CD4-positive, alpha-beta T cell (primary cell): ENCODE data around the gene RTP3. TPM values are rescaled to one million over a fixed set of nuclear protein-coding genes. Genes with fewer than 3 reads are reported as not detected.

Source experiments
- ATAC-seq: fragments of 200-7000 bp; cut with Tn5 transposase; one replicate; pipeline ENCODE4 v1.10.0; 2022; ENCODE audit warnings: mild to moderate bottlenecking; ENCODE audit not compliant: poor library complexity
- CTCF ChIA-PET: fragments of 350-600 bp; sonication (Branson Sonifier 250); formaldehyde crosslinking; loops from one replicate; lab custom pipeline; 2021; ENCODE audit warnings: antibody characterized with exemption, inconsistent platforms; lab: Charles Lee
- POLR2A ChIA-PET: fragments of 350-600 bp; sonication (Branson Sonifier 250); formaldehyde crosslinking; loops from one replicate; lab custom pipeline; 2021; ENCODE audit warnings: antibody characterized with exemption, inconsistent platforms; lab: Charles Lee
- DNase-seq, 14 experiments: peaks; one replicate each; pipeline ENCODE4 v3.0.0-alpha.2; 2013 to 2020; ENCODE audit warnings: mixed read lengths in 2 of 14
- H3K27ac ChIP-seq, 2 donors: one replicate each; pipeline versions ENCODE4 v1.5.1 to v1.7.0; 2013; ENCODE audit warnings: low read length in 2 of 2, low read depth in 1 of 2, mild to moderate bottlenecking in 1 of 2
- H3K27me3 ChIP-seq, 2 experiments: 1 replicate in 1 of 2; 2 replicates in 1 of 2; pipeline versions ENCODE4 v1.6.1 to v1.7.0; 2013; ENCODE audit warnings: low read length in 2 of 2, control low read depth in 1 of 2, mild to moderate bottlenecking in 1 of 2, moderate library complexity in 1 of 2; ENCODE audit not compliant: insufficient read depth in 2 of 2, control insufficient read depth in 1 of 2
- H3K36me3 ChIP-seq: one replicate; pipeline ENCODE4 v1.6.1; 2013; ENCODE audit warnings: low read length, control low read depth; ENCODE audit not compliant: insufficient read depth
- H3K4me1 ChIP-seq: one replicate; pipeline ENCODE4 v1.6.1; 2013; ENCODE audit warnings: low read length, control low read depth; ENCODE audit not compliant: insufficient read depth
- H3K4me3 ChIP-seq: one replicate; pipeline ENCODE4 v1.5.1; 2013; ENCODE audit warnings: mild to moderate bottlenecking, low read length, moderate library complexity
- H3K9me3 ChIP-seq, 2 experiments: 1 replicate in 1 of 2; 2 replicates in 1 of 2; pipeline versions ENCODE4 v1.6.1 to v1.7.0; 2013; ENCODE audit warnings: low read length in 2 of 2, mild to moderate bottlenecking in 2 of 2, control low read depth in 1 of 2, moderate library complexity in 1 of 2; ENCODE audit not compliant: control insufficient read depth in 1 of 2, insufficient read depth in 1 of 2
- H3K27ac Mint-ChIP-seq: one replicate; pipeline ENCODE4 v1.8.0; 2020; ENCODE audit warnings: mixed read lengths
- H3K27me3 Mint-ChIP-seq: one replicate; pipeline ENCODE4 v1.8.0; 2021; ENCODE audit warnings: mixed read lengths
- H3K36me3 Mint-ChIP-seq: one replicate; pipeline ENCODE4 v1.8.0; 2021; ENCODE audit warnings: low read depth, mixed read lengths
- H3K4me1 Mint-ChIP-seq: one replicate; pipeline ENCODE4 v1.8.0; 2021; ENCODE audit warnings: low read depth, mixed read lengths
- H3K4me3 Mint-ChIP-seq: one replicate; pipeline ENCODE4 v1.8.0; 2020; ENCODE audit warnings: mild to moderate bottlenecking, mixed read lengths
- H3K9me3 Mint-ChIP-seq: one replicate; pipeline ENCODE4 v1.8.0; 2020; ENCODE audit warnings: mixed read lengths
- CTCF ChIP-seq: fragments of 200-600 bp; IDR thresholded peaks from one replicate; pipeline ENCODE4 v1.8.0; 2022; ENCODE audit warnings: antibody characterized with exemption, mild to moderate bottlenecking
- intact Hi-C, 2 experiments: fragments of 100-400 bp; cut with DNase I in 1 of 2; cut with micrococcal nuclease in 1 of 2; formaldehyde crosslinking; loops; one replicate each; pipeline versions ENCODE4 v1.15.1 to v1.9.0; 2023 to 2025; cut with DNase I, micrococcal nuclease
- total RNA-seq, 174 experiments: library from RNA in 2 of 174; stranded (reverse) in 2 of 174; gene quantifications; one replicate each; pipeline ENCODE4 v1.2.3 and lab custom pipeline; 2021 to 2026

RTP3 gene
- total RNA-seq, 2 experiments from 2014 or later, result not detected

GRCh38 chr3:46466273-46466672 lies 31.5 kb upstream of the RTP3 start:
- H3K4me3 ChIP-seq, result no peak overlapping the region
- H3K27me3 ChIP-seq, result peaks cover 29 to 41% of the 10 kb centered on the region in 2 experiments
- peaks cover 0 to 12% of the 10 kb centered on the region in 2 experiments for H3K9me3 ChIP-seq
- no peak overlapping the region for H3K27ac Mint-ChIP-seq
- H3K36me3 ChIP-seq, result no peaks in the 10 kb centered on the region
- ChIA-PET CTCF (no interaction called here), POLR2A (no interaction called here)
- no peak overlapping the region for H3K4me3 Mint-ChIP-seq
- H3K27me3 Mint-ChIP-seq, result peaks cover 58% of the 10 kb centered on the region
- peaks cover 6% of the 10 kb centered on the region for H3K4me1 ChIP-seq
- DNase-seq (no peak), ATAC-seq (no peak)
- no peaks in the 10 kb centered on the region for H3K4me1 Mint-ChIP-seq
- H3K36me3 Mint-ChIP-seq, result no peaks in the 10 kb centered on the region
- no peak for TF ChIP-seq CTCF
- intact Hi-C loops, result no loop called here
- H3K9me3 Mint-ChIP-seq, result no peaks in the 10 kb centered on the region
- H3K27ac ChIP-seq, result no peak overlapping the region

GRCh38 chr3:46466871-46467403 lies 30.8 kb upstream of the RTP3 start:
- Mint-ChIP-seq H3K9me3 (no peaks in the 10 kb centered on the region), H3K4me3 (no peak overlapping the region), H3K36me3 (no peaks in the 10 kb centered on the region), H3K27ac (no peak overlapping the region), H3K27me3 (peaks cover 58% of the 10 kb centered on the region), H3K4me1 (no peaks in the 10 kb centered on the region)
- peaks cover 6% of the 10 kb centered on the region for H3K4me1 ChIP-seq
- DNase-seq (no peak), ATAC-seq (no peak)
- peaks cover 29 to 38% of the 10 kb centered on the region in 2 experiments for H3K27me3 ChIP-seq
- no peak overlapping the region for H3K27ac ChIP-seq
- H3K9me3 ChIP-seq, result peaks cover 0 to 12% of the 10 kb centered on the region in 2 experiments
- H3K4me3 ChIP-seq, result no peak overlapping the region
- ChIA-PET POLR2A (no interaction called here), CTCF (interaction anchor here (0.8 kb wide), 1 partner anchor 23 kb away, joined by 4 read pairs; no protein-coding TSS in a partner anchor)
- H3K36me3 ChIP-seq, result no peaks in the 10 kb centered on the region
- no peak for TF ChIP-seq CTCF
- intact Hi-C loops, result no loop called here

- Histone ChIP-seq H3K4me3 (no peak overlapping the region), H3K36me3 (no peaks in the 10 kb centered on the region), H3K4me1 (peaks cover 6% of the 10 kb centered on the region), H3K9me3 (peaks cover 0 to 12% of the 10 kb centered on the region in 2 experiments), H3K27ac (no peak overlapping the region), H3K27me3 (peaks cover 27 to 32% of the 10 kb centered on the region in 2 experiments)
- no peaks in the 10 kb centered on the region for H3K9me3 Mint-ChIP-seq
- no peak for DNase-seq
- no peaks in the 10 kb centered on the region for H3K4me1 Mint-ChIP-seq
- CTCF ChIA-PET, result interaction anchor here (0.8 kb wide), 1 partner anchor 24 kb away, joined by 4 read pairs; no protein-coding TSS in a partner anchor
- intact Hi-C loops, result no loop called here
- peaks cover 55% of the 10 kb centered on the region for H3K27me3 Mint-ChIP-seq
- TF ChIP-seq CTCF, result no peak
- POLR2A ChIA-PET, result no interaction called here
- H3K36me3 Mint-ChIP-seq, result no peaks in the 10 kb centered on the region
- no peak overlapping the region for H3K4me3 Mint-ChIP-seq
- no peak for ATAC-seq
- no peak overlapping the region for H3K27ac Mint-ChIP-seq
Measured at GRCh38 chr3:46467562-46467961, 30.2 kb upstream of the RTP3 start.
